OCI-LY1 (cell line): Measurements from ENCODE around the gene TSKU.

Experiments
- H2AFZ ChIP-seq: fragments of 200-600 bp; sonication (generic), shearing (Covaris generic); 2 replicates; pipeline ENCODE4 v1.6.0; 2014; ENCODE audit warnings: antibody characterized with exemption, mild to moderate bottlenecking, low read length
- H3F3A ChIP-seq: fragments of 200-600 bp; sonication (generic), shearing (Covaris generic); 2 replicates; pipeline ENCODE4 v1.6.0; 2014; ENCODE audit warnings: mild to moderate bottlenecking, antibody characterized with exemption, low read length, moderate library complexity; ENCODE audit not compliant: insufficient read depth
- H3K27ac ChIP-seq: fragments of 200-600 bp; sonication (generic); 2 replicates; pipeline ENCODE4 v1.5.1; 2014; ENCODE audit warnings: low read length, mixed run types, mild to moderate bottlenecking, low read depth; ENCODE audit not compliant: poor library complexity, severe bottlenecking
- H3K27me3 ChIP-seq: fragments of 200-600 bp; sonication (generic); 2 replicates; pipeline ENCODE4 v1.6.0; 2014; ENCODE audit warnings: antibody characterized with exemption, mild to moderate bottlenecking, low read length, moderate library complexity; ENCODE audit not compliant: insufficient read depth
- H3K36me3 ChIP-seq: fragments of 200-600 bp; sonication (generic); 2 replicates; pipeline ENCODE4 v1.6.1; 2014; ENCODE audit warnings: mild to moderate bottlenecking, antibody characterized with exemption, low read length, moderate library complexity, mixed read lengths; ENCODE audit not compliant: insufficient read depth
- H3K4me1 ChIP-seq: fragments of 200-600 bp; sonication (generic); 2 replicates; pipeline ENCODE4 v1.5.1; 2014; ENCODE audit warnings: mild to moderate bottlenecking, low read length, moderate library complexity; ENCODE audit not compliant: insufficient read depth, severe bottlenecking
- H3K4me2 ChIP-seq: fragments of 200-600 bp; sonication (generic), shearing (Covaris generic); 2 replicates; pipeline ENCODE4 v1.6.1; 2014; ENCODE audit warnings: low read length
- H3K4me3 ChIP-seq: fragments of 200-600 bp; sonication (generic); 2 replicates; pipeline ENCODE4 v1.5.1; 2014; ENCODE audit warnings: low read length, low read depth, mild to moderate bottlenecking, mixed read lengths; ENCODE audit not compliant: poor library complexity, severe bottlenecking
- H3K79me2 ChIP-seq: fragments of 200-600 bp; shearing (Covaris generic); 2 replicates; pipeline ENCODE4 v1.6.1; 2016; ENCODE audit warnings: mixed run types, low read length, mixed read lengths; ENCODE audit not compliant: insufficient read depth
- H3K9ac ChIP-seq: fragments of 200-600 bp; sonication (generic), shearing (Covaris generic); 2 replicates; pipeline ENCODE4 v1.6.1; 2014; ENCODE audit warnings: mild to moderate bottlenecking, low read length, mixed read lengths
- H3K9me2 ChIP-seq: fragments of 200-600 bp; sonication (generic), shearing (Covaris generic); 2 replicates; pipeline ENCODE4 v1.6.1; 2014; ENCODE audit warnings: low read depth, mild to moderate bottlenecking, low read length, mixed read lengths
- H3K9me3 ChIP-seq: fragments of 200-600 bp; shearing (Covaris generic); 2 replicates; pipeline ENCODE4 v1.6.1; 2014; ENCODE audit warnings: low read length, mixed read lengths
- H4K20me1 ChIP-seq: fragments of 200-600 bp; sonication (generic), shearing (Covaris generic); 2 replicates; pipeline ENCODE4 v1.6.0; 2016; ENCODE audit warnings: mild to moderate bottlenecking, low read length; ENCODE audit not compliant: insufficient read depth
- CTCF ChIP-seq: fragments of 200-600 bp; sonication (generic), shearing (Covaris generic); IDR thresholded peaks from 2 replicates; pipeline ENCODE4 v1.5.1; 2017; ENCODE audit warnings: mild to moderate bottlenecking, antibody characterized with exemption, low read length, moderate library complexity, mixed read lengths
- EZH2 ChIP-seq: fragments of 200-600 bp; sonication (generic), shearing (Covaris generic); IDR thresholded peaks from 2 replicates; pipeline ENCODE4 v1.8.0; 2017; ENCODE audit warnings: borderline replicate concordance, mixed run types, mild to moderate bottlenecking, antibody characterized with exemption, low read length, moderate library complexity, mixed read lengths

The TSKU gene

GRCh38 chr11:76767659-76768058, 15.5 kb upstream of the TSKU start:
- TF ChIP-seq CTCF (no peak), EZH2 (no peak)
- H3K36me3 ChIP-seq: no peaks in the 10 kb centered on the region

GRCh38 chr11:76768088-76768908, 14.9 kb upstream of the TSKU start:
- Histone ChIP-seq H3K4me1 (no peaks in the 10 kb centered on the region), H3K9me2 (no peaks in the 10 kb centered on the region), H3K27ac (no peak overlapping the region), H3K4me3 (no peak overlapping the region), H3K36me3 (no peaks in the 10 kb centered on the region), H3K4me2 (no peak overlapping the region), H2AFZ (no peak overlapping the region), H3K27me3 (0 out of 2 replicates have a peak, but pooled peaks cover 4% of the 10 kb centered on the region), H3K79me2 (no peaks in the 10 kb centered on the region), H3K9ac (no peak overlapping the region), H3F3A (no peaks in the 10 kb centered on the region), H4K20me1 (no peaks in the 10 kb centered on the region), H3K9me3 (no peaks in the 10 kb centered on the region)
- TF ChIP-seq CTCF (no peak), EZH2 (no peak)

More at GRCh38 chr11:76767659-76768058, 15.5 kb upstream of the TSKU start:
- 0 out of 2 replicates have a peak, but pooled peaks cover 4% of the 10 kb centered on the region for H3K27me3 ChIP-seq
- H2AFZ ChIP-seq: no peak overlapping the region
- H3F3A ChIP-seq: no peaks in the 10 kb centered on the region
- no peak overlapping the region for H3K9ac ChIP-seq
- H3K4me3 ChIP-seq: no peak overlapping the region
- H3K9me2 ChIP-seq: no peaks in the 10 kb centered on the region
- no peaks in the 10 kb centered on the region for H3K79me2 ChIP-seq
- no peaks in the 10 kb centered on the region for H4K20me1 ChIP-seq
- no peaks in the 10 kb centered on the region for H3K4me1 ChIP-seq
- no peak overlapping the region for H3K4me2 ChIP-seq
- no peak overlapping the region for H3K27ac ChIP-seq
- H3K9me3 ChIP-seq: no peaks in the 10 kb centered on the region

- no peak overlapping the region for H2AFZ ChIP-seq
Measured at GRCh38 chr11:76768909-76769560, 14.1 kb upstream of the TSKU start.

More at GRCh38 chr11:76768909-76769560, 14.1 kb upstream of the TSKU start:
- H3K9me2 ChIP-seq: no peaks in the 10 kb centered on the region
- 0 out of 2 replicates have a peak, but pooled peaks cover 4% of the 10 kb centered on the region for H3K27me3 ChIP-seq
- no peak overlapping the region for H3K4me3 ChIP-seq
- H3K4me2 ChIP-seq: no peak overlapping the region
- H3K36me3 ChIP-seq: no peaks in the 10 kb centered on the region
- no peaks in the 10 kb centered on the region for H3F3A ChIP-seq
- no peak overlapping the region for H3K9ac ChIP-seq
- no peaks in the 10 kb centered on the region for H4K20me1 ChIP-seq
- H3K79me2 ChIP-seq: no peaks in the 10 kb centered on the region
- TF ChIP-seq CTCF (no peak), EZH2 (no peak)
- no peaks in the 10 kb centered on the region for H3K4me1 ChIP-seq
- no peak overlapping the region for H3K27ac ChIP-seq
- no peaks in the 10 kb centered on the region for H3K9me3 ChIP-seq
